HCT116 (cell line): ENCODE data around the gene GP1BA. TPM values are rescaled to one million over a fixed set of nuclear protein-coding genes. Genes with fewer than 3 reads are reported as not detected.

Experiments used
- ATAC-seq: fragments of 200-7000 bp; cut with Tn5 transposase; 2 replicates; pipeline ENCODE4 v1.9.1; 2020; ENCODE audit warnings: mild to moderate bottlenecking, moderate library complexity
- BruUV-seq: library from RNA; stranded (reverse); fragments of 400-500 nt; replicated peaks from 2 replicates; lab custom pipeline; 2021; lab: Mats Ljungman, UMichigan
- CTCF ChIA-PET: fragments of 300-600 bp; sonication (Branson Sonifier 250); formaldehyde crosslinking; loops from one replicate; lab custom pipeline; 2021; ENCODE audit warnings: antibody characterized with exemption; lab: Charles Lee
- POLR2A ChIA-PET: fragments of 300-600, 350-600 bp; sonication (Branson Sonifier 250); formaldehyde crosslinking; loops from one replicate; lab custom pipeline; 2021; ENCODE audit warnings: antibody characterized with exemption; lab: Charles Lee
- RAD21 ChIA-PET, 2 experiments: fragments of 300-600 bp; sonication (Branson Sonifier 250); formaldehyde crosslinking; loops; one replicate each; lab custom pipeline; 2023; ENCODE audit warnings: low total read pairs in 2 of 2; ENCODE audit not compliant: uncharacterized antibody in 2 of 2, unreplicated experiment in 2 of 2, low non-redundant PET in 1 of 2; lab: Charles Lee
- DNase-seq: peaks from one replicate; pipeline ENCODE4 v3.0.0-alpha.2; 2010; ENCODE audit warnings: low read depth, low spot score
- H2AFZ ChIP-seq: fragments of 200-600 bp; shearing (Covaris generic), sonication (generic); 2 replicates; pipeline ENCODE4 v1.6.1; 2017; ENCODE audit warnings: low read depth, mixed run types, mixed read lengths, antibody characterized with exemption, low read length; ENCODE audit not compliant: poor library complexity, severe bottlenecking
- H3K27ac ChIP-seq: 2 replicates; pipeline ENCODE4 v1.5.1; 2012; ENCODE audit warnings: low read depth, low read length
- H3K27me3 ChIP-seq: fragments of 200-600 bp; sonication (generic); 2 replicates; pipeline ENCODE4 v1.6.1; 2016; ENCODE audit warnings: mixed run types, low read length, mixed read lengths; ENCODE audit not compliant: insufficient read depth
- H3K36me3 ChIP-seq, 2 experiments: fragments of 200-500 bp in 1 of 2; fragments of 200-600 bp in 1 of 2; sonication (Bioruptor generic) in 1 of 2; sonication (generic) in 1 of 2; 2 replicates each; pipeline versions ENCODE4 v1.5.1 to v1.6.1; 2014 to 2016; ENCODE audit warnings: low read length in 2 of 2, inconsistent platforms in 1 of 2, mixed read lengths in 1 of 2, mixed run types in 1 of 2; ENCODE audit not compliant: insufficient read depth in 2 of 2, control insufficient read depth in 1 of 2
- H3K4me1 ChIP-seq, 2 experiments: fragments of 200-600 bp in 1 of 2; sonication (generic) in 1 of 2; 2 replicates each; pipeline versions ENCODE4 v1.5.1 to v1.6.1; 2012 to 2017; ENCODE audit warnings: low read length in 2 of 2, inconsistent platforms in 1 of 2, mild to moderate bottlenecking in 1 of 2, mixed read lengths in 1 of 2, mixed run types in 1 of 2, moderate library complexity in 1 of 2; ENCODE audit not compliant: insufficient read depth in 2 of 2, control insufficient read depth in 1 of 2
- H3K4me2 ChIP-seq: fragments of 200-600 bp; sonication (generic); 2 replicates; pipeline ENCODE4 v1.6.1; 2017; ENCODE audit warnings: mixed run types, low read length, mixed read lengths
- H3K4me3 ChIP-seq, 2 experiments: fragments of 200-600 bp in 1 of 2; sonication (generic) in 1 of 2; replicated peaks in 1 of 2; 2 replicates each; pipeline ENCODE4 v1.5.1; 2011 to 2016; ENCODE audit warnings: low read length in 2 of 2, control low read depth in 1 of 2, low read depth in 1 of 2, mild to moderate bottlenecking in 1 of 2, mixed read lengths in 1 of 2, mixed run types in 1 of 2
- H3K79me2 ChIP-seq: fragments of 200-600 bp; sonication (generic); 2 replicates; pipeline ENCODE4 v1.6.1; 2017; ENCODE audit warnings: mild to moderate bottlenecking, mixed run types, low read length, moderate library complexity, mixed read lengths; ENCODE audit not compliant: insufficient read depth
- H3K9ac ChIP-seq: fragments of 200-600 bp; sonication (generic); 2 replicates; pipeline ENCODE4 v1.6.1; 2016; ENCODE audit warnings: low read length, mixed read lengths
- H3K9me2 ChIP-seq: fragments of 200-600 bp; sonication (generic), shearing (Covaris generic); 2 replicates; pipeline ENCODE4 v1.6.1; 2017; ENCODE audit warnings: mixed run types, mild to moderate bottlenecking, moderate library complexity; ENCODE audit not compliant: insufficient read depth
- H3K9me3 ChIP-seq, 2 experiments: fragments of 200-500 bp in 1 of 2; fragments of 200-600 bp in 1 of 2; sonication (Bioruptor generic) in 1 of 2; sonication (generic) in 1 of 2; 2 replicates each; pipeline ENCODE4 v1.6.1; 2014 to 2017; ENCODE audit warnings: low read length in 2 of 2, mixed read lengths in 2 of 2, inconsistent platforms in 1 of 2, low read depth in 1 of 2, mild to moderate bottlenecking in 1 of 2, mixed run types in 1 of 2, moderate library complexity in 1 of 2; ENCODE audit not compliant: control insufficient read depth in 1 of 2, insufficient read depth in 1 of 2
- H4K20me1 ChIP-seq: fragments of 200-600 bp; sonication (generic), shearing (Covaris generic); 2 replicates; pipeline ENCODE4 v1.6.1; 2017; ENCODE audit warnings: mixed run types, mild to moderate bottlenecking, moderate library complexity; ENCODE audit not compliant: insufficient read depth
- CEBPB ChIP-seq: IDR thresholded peaks from 2 replicates; pipeline ENCODE4 v1.6.1; 2012; ENCODE audit warnings: low read depth
- ELF1 ChIP-seq: IDR thresholded peaks from 2 replicates; pipeline ENCODE4 v1.6.1; 2012; ENCODE audit warnings: low read depth, borderline replicate concordance
- EZH2 ChIP-seq: fragments of 200-600 bp; sonication (generic); IDR thresholded peaks from 2 replicates; pipeline ENCODE4 v1.6.1; 2017; ENCODE audit warnings: antibody characterized with exemption, mixed run types
- REST ChIP-seq: IDR thresholded peaks from 2 replicates; pipeline ENCODE4 v1.6.1; 2012; ENCODE audit warnings: low read depth
- TCF7L2 ChIP-seq: IDR thresholded peaks from 2 replicates; pipeline ENCODE4 v1.7.0; 2011; ENCODE audit warnings: borderline replicate concordance, inconsistent platforms; ENCODE audit not compliant: insufficient read depth, insufficient read length; ENCODE audit errors: extremely low read depth
- ZBTB33 ChIP-seq: IDR thresholded peaks from 2 replicates; pipeline ENCODE4 v1.6.1; 2011; ENCODE audit warnings: mild to moderate bottlenecking, low read length, moderate library complexity; ENCODE audit not compliant: insufficient replicate concordance; ENCODE audit errors: extremely low read depth
- ZFX ChIP-seq: fragments of 450-650 bp; IDR thresholded peaks from 2 replicates; pipeline ENCODE4 v1.6.1; 2017
- intact Hi-C: fragments of 100-400 bp; cut with micrococcal nuclease; formaldehyde crosslinking; loops from 2 replicates; pipeline ENCODE4 v1.10.0; 2022
- total RNA-seq: library from RNA; stranded (reverse); gene quantifications from one replicate; pipeline ENCODE4 v1.2.1, GENCODE V29; 2021; ENCODE audit not compliant: unreplicated experiment

The GP1BA gene
- total RNA-seq, 1 experiment from 2014 or later, result not detected

- ChIA-PET POLR2A (interaction anchor here (4.6 kb wide), 1 partner anchor 12 kb away, joined by 27 read pairs; the partner anchor contains the start of gene SPAG7), RAD21 (interaction anchor here in 1 of 2 experiments (0.7 kb wide), 2 partner anchors 12 to 14 kb away, joined by 3 to 6 read pairs; no protein-coding TSS in a partner anchor), CTCF (interaction anchor here (1.6 kb wide), 1 partner anchor 45 kb away, joined by 3 read pairs; no protein-coding TSS in a partner anchor)
- no peak overlapping the region for H3K4me3 ChIP-seq
- H4K20me1 ChIP-seq, result no peaks in the 10 kb centered on the region
- H3K9ac ChIP-seq, result no peak overlapping the region
- no peaks in the 10 kb centered on the region for H3K27me3 ChIP-seq
- H3K4me1 ChIP-seq, result peaks cover 13 to 30% of the 10 kb centered on the region in 2 experiments
- TF ChIP-seq REST, result no peak
- TF ChIP-seq ELF1, result no peak
- TF ChIP-seq TCF7L2, result no peak
- no peak for TF ChIP-seq ZBTB33
- no peak for TF ChIP-seq ZFX
- no peak for TF ChIP-seq EZH2
- no peak for TF ChIP-seq CEBPB
- no peak overlapping the region for H3K4me2 ChIP-seq
- H3K9me2 ChIP-seq, result no peaks in the 10 kb centered on the region
- no peak for DNase-seq
- H3K79me2 ChIP-seq, result peaks cover 9% of the 10 kb centered on the region; the same call in 1 of the 2 replicates
- no peak overlapping the region for H3K27ac ChIP-seq
- H3K9me3 ChIP-seq, result no peaks in the 10 kb centered on the region
- intact Hi-C loops, result no loop called here
- no peak for ATAC-seq
- BruUV-seq, result no TSS peak
- H2AFZ ChIP-seq, result no peak overlapping the region
- H3K36me3 ChIP-seq, result no peaks in the 10 kb centered on the region
Measured at GRCh38 chr17:4955091-4955490, 23.0 kb downstream of the GP1BA start.
